ENCODE data around the gene ELL2.

DNA sequence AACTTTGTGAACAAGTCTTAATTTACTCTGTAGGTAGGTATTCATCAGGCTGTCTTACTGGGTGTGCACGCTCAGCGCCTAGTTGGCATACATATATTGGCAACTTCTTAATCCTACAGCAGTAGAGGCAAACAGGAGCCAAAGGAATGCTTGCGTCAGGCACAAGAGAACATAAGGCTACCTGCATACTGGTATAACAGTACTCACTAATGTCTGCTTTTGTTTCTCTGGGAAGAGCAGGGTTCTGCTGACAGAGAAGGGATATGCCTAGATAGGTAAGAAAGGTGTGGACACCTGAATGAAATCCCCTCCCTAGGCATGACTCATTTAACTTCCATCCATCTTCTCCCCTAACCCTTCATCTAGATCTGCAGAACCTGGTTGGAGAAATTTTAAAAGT, 40.1 kb downstream of the ELL2 start:
- TF ChIP-seq EZH2 (IDR thresholded peaks at IDR 0.05) (no peak), POLR2AphosphoS5 (IDR thresholded peaks at IDR 0.05; ENCODE audit: borderline replicate concordance, low read depth, low read length) (no peak)
